Panc1 (cell line): ENCODE data around the gene MAP7.

Experiments
- POLR2AphosphoS5 ChIP-seq: IDR thresholded peaks from 2 replicates; pipeline ENCODE4 v1.6.1; 2012; ENCODE audit warnings: mild to moderate bottlenecking, low read depth, low read length, moderate library complexity
- SIN3A ChIP-seq: IDR thresholded peaks from 2 replicates; pipeline ENCODE4 v1.6.1; 2012; ENCODE audit warnings: low read depth, mild to moderate bottlenecking, low read length, moderate library complexity, borderline replicate concordance; ENCODE audit not compliant: insufficient read depth
- TF ChIP-seq, protein P1 (sequence below): fragments of 450-650 bp; IDR thresholded peaks from 2 replicates; pipeline ENCODE4 v1.5.1; 2017; ENCODE audit warnings: mild to moderate bottlenecking
- TF ChIP-seq, protein P2 (sequence below), 2 experiments: IDR thresholded peaks; 2 replicates each; pipeline ENCODE4 v1.6.1; 2011 to 2012; ENCODE audit warnings: low read depth in 2 of 2, control low read depth in 1 of 2, low read length in 1 of 2, mild to moderate bottlenecking in 1 of 2, moderate library complexity in 1 of 2; ENCODE audit not compliant: insufficient read depth in 1 of 2

DNA sequence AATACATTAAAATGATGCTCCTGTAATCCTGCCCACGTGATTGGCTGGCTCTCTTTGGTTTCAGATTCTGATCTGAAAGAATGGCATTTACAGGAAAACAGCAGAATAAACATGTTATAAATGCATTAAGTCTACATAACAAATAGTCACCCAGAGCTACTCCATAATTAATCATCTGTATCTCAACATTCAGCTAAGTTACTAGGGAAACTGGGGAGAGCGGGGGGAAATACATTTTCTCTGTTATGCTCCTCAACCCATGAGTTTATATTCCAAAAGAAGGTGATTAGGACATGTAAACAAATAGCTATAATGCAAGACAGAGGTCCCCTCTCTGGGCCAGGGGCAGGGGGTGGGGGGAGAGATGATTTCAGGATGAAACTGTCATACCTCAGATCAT is 58.5 kb downstream of the MAP7 start:
- TF ChIP-seq, protein P1, sequence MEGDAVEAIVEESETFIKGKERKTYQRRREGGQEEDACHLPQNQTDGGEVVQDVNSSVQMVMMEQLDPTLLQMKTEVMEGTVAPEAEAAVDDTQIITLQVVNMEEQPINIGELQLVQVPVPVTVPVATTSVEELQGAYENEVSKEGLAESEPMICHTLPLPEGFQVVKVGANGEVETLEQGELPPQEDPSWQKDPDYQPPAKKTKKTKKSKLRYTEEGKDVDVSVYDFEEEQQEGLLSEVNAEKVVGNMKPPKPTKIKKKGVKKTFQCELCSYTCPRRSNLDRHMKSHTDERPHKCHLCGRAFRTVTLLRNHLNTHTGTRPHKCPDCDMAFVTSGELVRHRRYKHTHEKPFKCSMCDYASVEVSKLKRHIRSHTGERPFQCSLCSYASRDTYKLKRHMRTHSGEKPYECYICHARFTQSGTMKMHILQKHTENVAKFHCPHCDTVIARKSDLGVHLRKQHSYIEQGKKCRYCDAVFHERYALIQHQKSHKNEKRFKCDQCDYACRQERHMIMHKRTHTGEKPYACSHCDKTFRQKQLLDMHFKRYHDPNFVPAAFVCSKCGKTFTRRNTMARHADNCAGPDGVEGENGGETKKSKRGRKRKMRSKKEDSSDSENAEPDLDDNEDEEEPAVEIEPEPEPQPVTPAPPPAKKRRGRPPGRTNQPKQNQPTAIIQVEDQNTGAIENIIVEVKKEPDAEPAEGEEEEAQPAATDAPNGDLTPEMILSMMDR = no peak
- TF ChIP-seq POLR2AphosphoS5 (no peak), SIN3A (no peak)
- TF ChIP-seq, protein P2, sequence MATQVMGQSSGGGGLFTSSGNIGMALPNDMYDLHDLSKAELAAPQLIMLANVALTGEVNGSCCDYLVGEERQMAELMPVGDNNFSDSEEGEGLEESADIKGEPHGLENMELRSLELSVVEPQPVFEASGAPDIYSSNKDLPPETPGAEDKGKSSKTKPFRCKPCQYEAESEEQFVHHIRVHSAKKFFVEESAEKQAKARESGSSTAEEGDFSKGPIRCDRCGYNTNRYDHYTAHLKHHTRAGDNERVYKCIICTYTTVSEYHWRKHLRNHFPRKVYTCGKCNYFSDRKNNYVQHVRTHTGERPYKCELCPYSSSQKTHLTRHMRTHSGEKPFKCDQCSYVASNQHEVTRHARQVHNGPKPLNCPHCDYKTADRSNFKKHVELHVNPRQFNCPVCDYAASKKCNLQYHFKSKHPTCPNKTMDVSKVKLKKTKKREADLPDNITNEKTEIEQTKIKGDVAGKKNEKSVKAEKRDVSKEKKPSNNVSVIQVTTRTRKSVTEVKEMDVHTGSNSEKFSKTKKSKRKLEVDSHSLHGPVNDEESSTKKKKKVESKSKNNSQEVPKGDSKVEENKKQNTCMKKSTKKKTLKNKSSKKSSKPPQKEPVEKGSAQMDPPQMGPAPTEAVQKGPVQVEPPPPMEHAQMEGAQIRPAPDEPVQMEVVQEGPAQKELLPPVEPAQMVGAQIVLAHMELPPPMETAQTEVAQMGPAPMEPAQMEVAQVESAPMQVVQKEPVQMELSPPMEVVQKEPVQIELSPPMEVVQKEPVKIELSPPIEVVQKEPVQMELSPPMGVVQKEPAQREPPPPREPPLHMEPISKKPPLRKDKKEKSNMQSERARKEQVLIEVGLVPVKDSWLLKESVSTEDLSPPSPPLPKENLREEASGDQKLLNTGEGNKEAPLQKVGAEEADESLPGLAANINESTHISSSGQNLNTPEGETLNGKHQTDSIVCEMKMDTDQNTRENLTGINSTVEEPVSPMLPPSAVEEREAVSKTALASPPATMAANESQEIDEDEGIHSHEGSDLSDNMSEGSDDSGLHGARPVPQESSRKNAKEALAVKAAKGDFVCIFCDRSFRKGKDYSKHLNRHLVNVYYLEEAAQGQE (IDR thresholded peaks at IDR 0.05; ENCODE audit: insufficient read depth in 1 of 2, low read depth in 2 of 2, low read length in 1 of 2) = no peak
